GM18520 (cell line): ENCODE data around the gene KIRREL1.

ENCODE experiments used
- ATAC-seq: cut with Tn5 transposase; IDR thresholded peaks from one replicate; pipeline ENCODE4 v1.9.1; 2021; ENCODE audit not compliant: unreplicated experiment

KIRREL1 gene

GRCh38 chr1:158028969-158029368, 35.5 kb downstream of the KIRREL1 start:
- ATAC-seq, result no peak

DNA sequence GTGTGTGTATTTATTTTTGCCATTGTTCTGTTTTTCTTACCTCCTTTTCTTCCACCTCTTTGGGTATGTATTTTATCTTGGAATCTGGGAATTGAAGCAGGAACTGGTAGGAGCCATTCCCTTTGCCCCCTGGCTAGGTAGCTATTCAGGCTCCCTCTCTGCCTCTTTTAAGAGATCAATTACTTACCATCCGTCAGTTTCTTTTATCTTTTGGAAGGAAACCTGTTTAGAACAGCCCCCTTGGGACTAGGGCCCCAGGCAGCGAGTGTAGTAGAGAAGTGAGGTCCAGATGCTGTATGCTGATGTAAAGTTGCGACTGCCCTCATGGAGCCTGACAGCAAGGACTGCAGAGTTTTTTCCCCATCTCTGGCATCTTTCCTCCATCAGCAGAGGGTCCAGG, 41.6 kb downstream of the KIRREL1 start:
- no peak for ATAC-seq

DNA sequence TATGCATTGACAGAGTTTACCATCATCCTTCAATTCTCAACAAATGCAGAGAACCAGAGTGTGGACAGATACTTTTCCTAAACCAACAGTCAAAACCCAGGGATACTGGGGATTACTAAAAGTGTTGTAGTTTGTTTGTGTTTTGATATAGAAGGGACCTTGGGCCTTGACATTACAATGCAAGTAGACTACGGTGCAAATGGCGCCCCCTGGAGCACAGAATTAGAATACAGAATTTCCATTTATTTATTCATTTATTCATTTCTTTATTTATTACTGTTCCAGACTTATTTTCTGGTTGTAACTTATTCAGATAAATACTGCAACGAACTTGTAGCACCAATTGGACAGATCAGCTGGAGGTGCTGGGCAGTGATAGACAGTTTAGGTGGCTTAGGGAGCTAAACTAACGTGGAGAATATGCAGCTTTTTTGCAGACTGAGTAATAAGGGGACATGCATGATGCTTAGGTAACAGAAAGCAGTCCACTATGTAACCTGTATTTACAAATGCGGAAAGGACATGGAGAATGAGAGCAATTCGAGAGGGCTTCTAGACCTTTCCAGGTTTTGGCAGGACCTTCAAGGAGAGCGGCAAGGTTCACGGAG, 42.6 kb downstream of the KIRREL1 start:
- no peak for ATAC-seq

DNA sequence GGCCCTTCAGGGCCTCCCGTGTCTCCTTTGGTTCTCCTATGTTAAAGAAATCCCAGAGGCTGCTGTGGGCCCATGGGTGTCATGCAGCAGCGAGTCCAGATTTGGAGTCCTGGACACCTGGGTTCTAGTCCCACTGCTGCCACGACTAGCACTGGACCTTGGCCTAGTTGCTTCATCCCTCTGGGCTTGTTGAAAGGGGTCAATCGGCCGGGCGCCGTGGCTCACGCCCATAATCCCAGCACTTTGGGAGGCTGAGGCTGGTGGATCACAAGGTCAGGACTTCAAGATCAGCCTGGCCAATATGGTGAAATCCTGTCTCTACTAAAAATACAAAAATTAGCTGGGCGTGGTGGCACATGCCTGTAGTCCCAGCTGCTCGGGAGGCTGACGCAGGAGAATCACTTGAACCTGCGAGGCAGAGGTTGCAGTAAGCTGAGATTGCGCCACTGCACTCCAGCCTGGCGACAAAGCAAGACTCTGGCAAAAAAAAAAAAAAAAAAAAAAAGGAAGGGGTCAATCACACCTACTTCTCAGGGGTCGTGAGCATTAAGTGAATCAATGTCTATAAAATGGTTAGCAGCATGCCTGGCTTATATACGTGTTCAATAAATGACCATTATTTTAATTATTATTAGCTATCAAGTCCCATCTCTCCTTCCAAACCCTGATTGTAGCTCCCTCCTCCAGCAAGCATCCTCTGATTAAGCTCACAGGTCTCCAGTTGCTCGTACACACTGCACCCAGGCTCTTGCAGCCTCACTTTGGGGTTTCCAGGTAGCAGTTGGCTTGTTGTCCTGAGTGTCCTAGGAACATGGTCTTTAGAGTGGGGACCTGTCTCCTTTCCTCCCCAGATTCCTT, 43.8 kb downstream of the KIRREL1 start:
- no peak for ATAC-seq

DNA sequence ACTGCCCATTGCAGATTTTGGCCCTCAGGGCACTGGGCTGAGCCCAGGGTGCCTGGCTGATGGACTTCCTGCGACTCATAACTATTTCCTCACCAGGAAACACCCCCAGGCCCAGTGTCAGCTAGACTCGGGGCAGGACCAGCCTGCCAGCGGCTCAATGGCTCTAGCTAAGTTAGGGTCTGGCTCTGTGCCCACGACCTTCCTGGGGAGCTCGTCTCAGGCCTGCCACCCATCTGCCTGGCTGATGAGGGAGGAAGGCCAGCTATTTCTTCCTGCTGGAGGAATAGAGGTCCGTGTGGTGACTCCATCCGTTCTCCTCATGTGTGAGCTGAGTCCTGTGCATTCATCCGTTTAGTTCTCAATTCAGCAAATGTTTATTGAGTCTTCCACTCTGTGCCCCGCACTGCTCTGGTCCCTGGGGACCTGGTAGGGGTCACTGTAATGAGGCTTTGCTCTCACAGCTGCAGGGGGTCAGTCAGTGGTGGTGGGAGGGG, 44.5 kb downstream of the KIRREL1 start:
- ATAC-seq, result no peak

- no peak for ATAC-seq
These were observed 45.3 kb downstream of the KIRREL1 start for GRCh38 chr1:158038793-158039192.

DNA sequence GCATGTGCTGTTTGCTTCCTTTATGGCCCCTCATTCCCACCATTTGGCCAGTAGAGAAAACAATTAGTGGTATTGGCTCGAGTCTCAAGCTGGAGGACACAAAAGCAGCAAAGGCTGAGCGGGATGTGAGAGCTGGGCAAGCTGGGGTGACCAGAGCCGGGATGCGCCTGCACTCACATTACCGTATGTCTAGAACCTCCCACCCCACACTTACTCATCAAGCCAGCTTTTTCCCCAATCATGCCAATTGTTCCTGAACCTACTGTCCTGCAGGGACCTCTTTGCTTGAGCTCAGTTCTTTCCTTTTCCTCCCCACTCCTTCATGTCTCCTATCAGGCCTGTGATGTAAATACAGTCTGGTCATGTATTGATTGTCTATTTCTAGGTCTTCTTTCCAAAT, 45.9 kb downstream of the KIRREL1 start:
- no peak for ATAC-seq

DNA sequence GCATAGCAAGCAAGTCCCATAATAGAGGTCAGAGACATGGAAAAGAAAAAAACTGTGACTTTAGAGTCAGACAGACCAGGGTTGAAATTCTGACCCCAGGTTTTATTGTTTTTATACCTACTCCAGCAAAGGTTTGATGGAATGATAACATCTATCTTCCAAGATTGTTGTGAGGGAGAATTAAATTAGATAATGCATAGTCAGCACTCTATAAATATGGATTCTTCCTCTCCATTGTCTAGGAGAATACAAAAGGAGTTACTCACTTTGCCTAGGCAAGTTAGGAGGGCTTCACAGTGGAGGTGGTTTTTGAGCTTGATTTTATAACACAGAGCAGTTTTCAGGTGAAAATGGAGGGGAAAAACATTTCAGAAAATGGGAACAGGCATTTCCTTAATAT, 46.9 kb downstream of the KIRREL1 start:
- ATAC-seq, result no peak

GRCh38 chr1:158043232-158043631, 49.8 kb downstream of the KIRREL1 start:
- ATAC-seq, result no peak

GRCh38 chr1:158045639-158046038, 52.2 kb downstream of the KIRREL1 start:
- no peak for ATAC-seq

DNA sequence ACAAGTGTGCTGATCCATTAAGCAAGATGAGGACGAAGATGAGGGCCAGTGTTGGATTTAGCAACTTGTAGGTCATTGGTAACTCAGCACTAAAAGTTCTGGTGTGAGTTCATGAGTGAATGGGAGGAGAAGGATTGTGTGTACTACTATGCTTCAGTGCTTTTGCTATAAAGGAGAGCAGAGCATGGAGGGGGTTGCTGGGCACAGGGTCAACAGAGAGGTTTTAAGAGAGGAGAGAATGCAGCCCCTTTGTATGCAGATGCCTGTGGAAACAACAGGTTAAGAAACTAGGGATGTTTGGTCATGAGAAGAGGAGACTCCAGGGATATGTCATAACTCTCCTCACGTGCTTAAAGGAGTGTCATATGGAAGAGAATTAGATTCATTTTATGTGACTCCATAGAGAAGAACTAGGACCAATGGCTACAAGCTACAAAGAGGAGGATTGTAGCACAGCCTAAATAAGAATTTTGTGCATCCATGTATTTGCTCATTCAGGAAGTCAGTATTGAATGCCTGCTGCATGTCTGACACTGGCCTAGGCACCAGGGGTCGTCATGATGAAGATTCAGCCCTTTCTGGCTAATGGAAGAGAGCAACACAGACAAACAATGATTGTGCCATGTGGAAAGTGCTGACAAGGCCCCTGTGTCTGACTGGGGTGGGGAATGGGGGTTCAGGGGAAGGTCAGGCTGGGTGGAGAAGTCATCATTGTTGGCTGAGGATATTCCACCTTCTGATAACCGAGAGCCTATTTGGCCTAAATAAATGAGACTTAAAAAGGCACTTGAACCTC, 53.5 kb downstream of the KIRREL1 start:
- no peak for ATAC-seq

GRCh38 chr1:158048371-158049067, 55.1 kb downstream of the KIRREL1 start:
- no peak for ATAC-seq

- no peak for ATAC-seq
These were observed 56.4 kb downstream of the KIRREL1 start for GRCh38 chr1:158049853-158050252.

GRCh38 chr1:158053276-158053675, 59.8 kb downstream of the KIRREL1 start:
- no peak for ATAC-seq

DNA sequence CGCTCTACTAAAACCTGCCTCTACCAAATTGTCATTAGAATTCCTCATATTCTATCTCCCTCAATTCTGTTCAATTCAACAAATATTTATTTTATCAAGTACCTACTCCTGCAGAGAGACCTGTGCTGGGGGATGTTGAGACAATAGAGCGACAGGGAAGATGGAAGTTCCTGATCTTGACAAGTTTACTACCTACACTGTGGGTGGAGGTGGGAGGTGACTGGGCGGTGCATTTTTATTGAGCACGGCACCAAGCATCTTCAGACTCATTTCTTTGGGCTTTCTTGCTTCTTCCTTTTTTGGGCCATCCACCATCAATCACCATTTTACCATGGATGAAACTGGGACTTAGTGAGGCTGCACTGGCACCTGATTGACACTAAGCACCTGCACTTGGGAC, 61.3 kb downstream of the KIRREL1 start:
- ATAC-seq, result no peak

DNA sequence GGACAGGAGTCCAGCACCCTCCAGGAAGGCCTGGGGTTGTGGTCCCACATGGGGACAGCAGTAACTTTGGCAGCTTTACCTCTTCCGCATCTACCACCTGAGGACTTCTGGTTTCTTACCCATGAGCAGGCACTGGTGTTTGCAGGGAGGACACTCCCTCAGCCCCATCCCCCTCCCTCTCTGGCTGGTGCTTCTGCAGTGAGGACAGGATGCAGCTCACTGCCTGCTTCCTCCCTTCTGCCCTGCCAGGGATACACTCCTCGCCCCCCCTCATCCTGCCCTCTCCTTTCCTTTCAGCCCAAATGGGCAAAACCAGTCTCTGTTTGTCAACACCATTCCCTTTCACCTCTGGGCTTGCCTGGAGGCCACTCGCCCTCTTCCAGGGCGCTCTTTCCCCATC, 62.4 kb downstream of the KIRREL1 start:
- ATAC-seq, result no peak

GRCh38 chr1:158056498-158056897, 63.1 kb downstream of the KIRREL1 start:
- no peak for ATAC-seq

GRCh38 chr1:158058237-158058985, 65.0 kb downstream of the KIRREL1 start:
- ATAC-seq, result no peak

- no peak for ATAC-seq
These were observed 66.5 kb downstream of the KIRREL1 start for GRCh38 chr1:158059984-158060383.

DNA sequence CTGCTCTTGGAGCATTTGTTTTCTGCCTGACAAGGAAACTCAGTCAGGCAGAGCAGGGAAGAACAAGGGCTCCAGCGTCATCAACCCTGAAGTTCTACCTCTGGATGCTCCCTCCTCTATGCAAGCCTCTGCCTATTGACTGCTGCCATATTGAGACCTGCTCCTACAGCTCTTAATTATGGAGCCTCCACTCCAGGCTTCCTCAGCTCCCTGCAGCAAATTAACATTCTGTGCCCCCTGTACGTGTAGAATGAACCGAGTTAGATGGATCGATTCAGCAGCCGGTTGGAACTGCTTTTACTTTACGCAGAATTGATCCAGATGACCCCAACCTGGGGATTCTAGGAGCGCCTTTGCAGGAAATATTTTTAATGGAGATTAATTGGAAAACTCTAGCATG, 68.7 kb downstream of the KIRREL1 start:
- ATAC-seq, result no peak
